ENCODE results near the gene ZNF529.
"Not testable (repeated sequence)": the region's sequence is repeated elsewhere in the genome, so short reads cannot be mapped to it uniquely, and the experiment has no call there.

Gene ZNF529

GRCh38 chr19:36573020-36573894 lies at the start of gene ZNF529:
Gene ZNF529, minus strand, starts transcription at chr19:36573292. Its CDS starts 946 bp downstream, at chr19:36572346.
- peak; percentile 84 for DNase-seq
- ATAC-seq = peak; percentile 94

- DNase-seq (no peak), ATAC-seq (no peak)
These were observed 32.9 kb upstream of the ZNF529 start for GRCh38 chr19:36605877-36606478.

GRCh38 chr19:36605101-36605876 lies 32.2 kb upstream of the ZNF529 start, which contains the start of gene ZNF382:
Gene ZNF382, plus strand, starts transcription at chr19:36605313. Its CDS starts 4,602 bp downstream, at chr19:36609915.
- ATAC-seq (peak; percentile 86), DNase-seq (peak; percentile 91)

GRCh38 chr19:36604656-36605100 lies 31.6 kb upstream of the ZNF529 start:
- peak; percentile 97 for ATAC-seq
- peak; percentile 88 for DNase-seq

- not testable (repeated sequence) for ATAC-seq, DNase-seq
These were observed 29.6 kb upstream of the ZNF529 start for GRCh38 chr19:36602681-36603080.

GRCh38 chr19:36579255-36579654 lies 6.2 kb upstream of the ZNF529 start:
- no peak for DNase-seq
- no peak for ATAC-seq

- ATAC-seq = no peak
- no peak for DNase-seq
These were observed 4.3 kb upstream of the ZNF529 start for GRCh38 chr19:36577271-36577996.

GRCh38 chr19:36574741-36575140 lies 1.6 kb upstream of the ZNF529 start:
- DNase-seq (no peak), ATAC-seq (no peak)

- no peak for ATAC-seq
- no peak for DNase-seq
These were observed 1.0 kb upstream of the ZNF529 start for GRCh38 chr19:36573895-36574720.

- DNase-seq = no peak
- ATAC-seq = no peak
These were observed 486 bp downstream of the ZNF529 start for GRCh38 chr19:36572593-36573019.

- ATAC-seq (no peak), DNase-seq (no peak)
These were observed 8.7 kb downstream of the ZNF529 start for GRCh38 chr19:36564391-36564790.

- DNase-seq = no peak
- no peak for ATAC-seq
These were observed 25.9 kb downstream of the ZNF529 start for GRCh38 chr19:36547001-36547732.

- DNase-seq = peak; percentile 48
- peak; percentile 12 for ATAC-seq
These were observed 44.1 kb downstream of the ZNF529 start for GRCh38 chr19:36528921-36529518.

GRCh38 chr19:36528194-36528920 lies 44.7 kb downstream of the ZNF529 start, which contains the start of gene ZNF260:
Gene ZNF260, minus strand, starts transcription at chr19:36528271. Its CDS starts 13,033 bp downstream, at chr19:36515238.
- peak; percentile 94 for DNase-seq
- ATAC-seq = peak; percentile 95

GRCh38 chr19:36527873-36528193 lies 45.3 kb downstream of the ZNF529 start:
- ATAC-seq (no peak), DNase-seq (no peak)

- DNase-seq (no peak), ATAC-seq (no peak)
These were observed 45.8 kb downstream of the ZNF529 start for GRCh38 chr19:36527341-36527740.

GRCh38 chr19:36526581-36526980 lies 46.5 kb downstream of the ZNF529 start:
- no peak for ATAC-seq

GRCh38 chr19:36524617-36525016 lies 48.5 kb downstream of the ZNF529 start:
- ATAC-seq (no peak), DNase-seq (no peak)

More at GRCh38 chr19:36526581-36526980, 46.5 kb downstream of the ZNF529 start:
- no peak for DNase-seq
